ENCODE measurements around the gene SMIM44.

- no peak for TF ChIP-seq POLR2AphosphoS5 (IDR thresholded peaks at IDR 0.05; ENCODE audit: low read depth, low read length)
- no peak for TF ChIP-seq POLR2A (IDR thresholded peaks at IDR 0.05; ENCODE audit: low read depth, low read length)
Observed at GRCh38 chr19:3453840-3454239, 29.4 kb downstream of the SMIM44 start.
